Vagina (tissue), 2 donors: ENCODE results near the gene CCDC102B.

Source experiments
- CTCF ChIP-seq, 3 experiments: fragments of 450-650 bp in 2 of 3; fragments of 200-600 bp in 1 of 3; sonication (generic) in 1 of 3; IDR thresholded peaks; one replicate each; pipeline ENCODE4 v1.5.1; 2017 to 2019; ENCODE audit warnings: antibody characterized with exemption in 3 of 3, mild to moderate bottlenecking in 2 of 3, moderate library complexity in 2 of 3
- POLR2A ChIP-seq, 2 donors: fragments of 450-650 bp; IDR thresholded peaks; one replicate each; pipeline ENCODE4 v1.6.1; 2017; ENCODE audit warnings: antibody characterized with exemption in 2 of 2, mild to moderate bottlenecking in 2 of 2, moderate library complexity in 2 of 2

DNA sequence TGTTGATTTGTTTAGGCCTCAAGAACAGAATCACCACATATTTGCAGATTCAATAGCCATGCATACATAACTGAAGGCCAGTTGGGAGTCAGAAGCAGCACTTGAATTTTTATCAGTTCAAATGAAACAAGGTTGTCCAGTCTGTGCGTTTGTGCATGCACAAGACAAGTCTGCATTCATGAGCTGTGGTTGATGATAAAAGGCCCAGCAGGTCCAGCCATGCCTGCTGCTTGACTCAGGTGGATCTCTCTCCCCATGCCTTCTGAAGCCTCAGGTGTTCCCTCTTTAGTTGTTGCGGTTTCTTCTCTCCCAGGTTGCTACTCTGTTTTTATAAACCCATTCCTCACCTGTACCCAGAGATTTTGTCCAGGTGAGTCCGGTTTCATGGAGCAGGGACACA lies 124.5 kb downstream of the CCDC102B start:
- no peak for TF ChIP-seq CTCF (IDR thresholded peaks at IDR 0.05)
- no peak for TF ChIP-seq POLR2A (IDR thresholded peaks at IDR 0.05)
